ENCODE results near the gene PTPN5. TPM values are rescaled to one million over a fixed set of nuclear protein-coding genes. Genes with fewer than 3 reads are reported as not detected.

Gene PTPN5
- total RNA-seq, 1 donor from 2014 or later = not detected

GRCh38 chr11:18720091-18720807 lies 71.3 kb downstream of the PTPN5 start:
- H3K36me3 ChIP-seq (ENCODE audit: control insufficient read depth in 3 of 3, insufficient read depth in 3 of 3, low read length in 3 of 3) = no peaks in the 10 kb centered on the region
- H3K27ac ChIP-seq (ENCODE audit: low read depth, low read length) = peak overlapping the region; percentile 5
- no peaks in the 10 kb centered on the region for H3K27me3 ChIP-seq (ENCODE audit: control insufficient read depth in 3 of 3, insufficient read depth in 3 of 3, low read length in 3 of 3)
- H3K4me1 ChIP-seq (ENCODE audit: control insufficient read depth in 3 of 3, insufficient read depth in 3 of 3, low read length in 3 of 3) = peaks cover 12 to 21% (median 14%) of the 10 kb centered on the region in 3 donors
- H3K9me3 ChIP-seq (ENCODE audit: control insufficient read depth in 3 of 3, low read length in 3 of 3) = no peaks in the 10 kb centered on the region
- H3K9ac ChIP-seq (ENCODE audit: low read depth in 1 of 3, low read length in 3 of 3) = peak overlapping the region in 2 of 3 donors; percentile 75 to 77
- H3K4me3 ChIP-seq (ENCODE audit: low read length in 3 of 3) = peak overlapping the region; percentile 79 to 81 (median 80)

DNA sequence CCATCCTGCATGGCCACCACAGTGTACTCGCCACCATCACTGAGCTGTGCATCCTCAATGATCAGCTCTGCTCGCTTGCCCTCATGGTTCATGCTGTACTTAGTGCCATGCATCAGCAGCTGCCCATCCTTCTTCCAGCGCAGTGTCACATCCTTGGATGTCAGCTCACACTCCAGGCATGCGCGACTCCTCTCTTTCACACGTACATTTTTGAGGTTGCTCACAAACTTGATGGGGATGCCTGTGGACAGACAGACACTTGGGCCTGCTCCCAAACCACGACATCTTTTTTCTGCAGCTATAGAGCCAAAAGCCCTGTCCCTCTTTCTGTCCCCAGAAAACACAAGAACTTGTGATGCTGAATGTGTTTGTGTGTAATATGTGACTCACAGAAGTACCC lies 76.1 kb downstream of the PTPN5 start:
- no peaks in the 10 kb centered on the region for H3K9me3 ChIP-seq (ENCODE audit: control insufficient read depth in 3 of 3, low read length in 3 of 3)
- no peak overlapping the region for H3K9ac ChIP-seq (ENCODE audit: low read depth in 1 of 3, low read length in 3 of 3)
- no peak overlapping the region for H3K27ac ChIP-seq (ENCODE audit: low read depth, low read length)
- H3K4me3 ChIP-seq (ENCODE audit: low read length in 3 of 3) = no peak overlapping the region
- peaks cover 0 to 5% (median under 1%) of the 10 kb centered on the region in 3 donors for H3K4me1 ChIP-seq (ENCODE audit: control insufficient read depth in 3 of 3, insufficient read depth in 3 of 3, low read length in 3 of 3)
- H3K27me3 ChIP-seq (ENCODE audit: control insufficient read depth in 3 of 3, insufficient read depth in 3 of 3, low read length in 3 of 3) = peaks cover 0 to 1% (median 0%) of the 10 kb centered on the region in 3 donors
- H3K36me3 ChIP-seq (ENCODE audit: control insufficient read depth in 3 of 3, insufficient read depth in 3 of 3, low read length in 3 of 3) = no peaks in the 10 kb centered on the region

DNA sequence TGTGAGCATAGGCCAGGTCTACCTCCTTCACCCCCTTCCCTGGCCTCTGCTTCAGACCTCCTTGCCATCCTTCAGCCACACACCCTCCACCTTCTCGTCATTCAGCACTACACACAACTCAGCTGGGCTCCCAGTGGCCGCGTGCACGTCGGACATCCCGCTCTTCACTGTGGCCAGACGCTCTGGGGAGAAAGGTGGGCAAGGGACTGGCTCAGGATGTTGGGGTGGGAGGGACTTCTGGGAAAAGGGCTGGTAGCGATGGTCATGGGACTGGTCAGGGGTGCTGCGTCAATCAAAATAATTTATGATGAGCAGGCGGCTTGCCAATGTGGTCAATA lies 77.2 kb downstream of the PTPN5 start:
- H3K9ac ChIP-seq (ENCODE audit: low read depth in 1 of 3, low read length in 3 of 3) = no peak overlapping the region
- H3K36me3 ChIP-seq (ENCODE audit: control insufficient read depth in 3 of 3, insufficient read depth in 3 of 3, low read length in 3 of 3) = no peaks in the 10 kb centered on the region
- H3K4me1 ChIP-seq (ENCODE audit: control insufficient read depth in 3 of 3, insufficient read depth in 3 of 3, low read length in 3 of 3) = no peaks in the 10 kb centered on the region
- H3K4me3 ChIP-seq (ENCODE audit: low read length in 3 of 3) = no peak overlapping the region
- peaks cover 0 to 2% (median 0%) of the 10 kb centered on the region in 3 donors for H3K27me3 ChIP-seq (ENCODE audit: control insufficient read depth in 3 of 3, insufficient read depth in 3 of 3, low read length in 3 of 3)
- no peaks in the 10 kb centered on the region for H3K9me3 ChIP-seq (ENCODE audit: control insufficient read depth in 3 of 3, low read length in 3 of 3)
- no peak overlapping the region for H3K27ac ChIP-seq (ENCODE audit: low read depth, low read length)

GRCh38 chr11:18713646-18714442 lies 77.8 kb downstream of the PTPN5 start:
- Histone ChIP-seq H3K9ac (ENCODE audit: low read depth in 1 of 3, low read length in 3 of 3) (no peak overlapping the region), H3K4me1 (ENCODE audit: control insufficient read depth in 3 of 3, insufficient read depth in 3 of 3, low read length in 3 of 3) (no peaks in the 10 kb centered on the region), H3K4me3 (ENCODE audit: low read length in 3 of 3) (no peak overlapping the region), H3K36me3 (ENCODE audit: control insufficient read depth in 3 of 3, insufficient read depth in 3 of 3, low read length in 3 of 3) (no peaks in the 10 kb centered on the region), H3K27ac (ENCODE audit: low read depth, low read length) (no peak overlapping the region), H3K9me3 (ENCODE audit: control insufficient read depth in 3 of 3, low read length in 3 of 3) (no peaks in the 10 kb centered on the region), H3K27me3 (ENCODE audit: control insufficient read depth in 3 of 3, insufficient read depth in 3 of 3, low read length in 3 of 3) (peaks cover 0 to 2% (median 0%) of the 10 kb centered on the region in 3 donors)

DNA sequence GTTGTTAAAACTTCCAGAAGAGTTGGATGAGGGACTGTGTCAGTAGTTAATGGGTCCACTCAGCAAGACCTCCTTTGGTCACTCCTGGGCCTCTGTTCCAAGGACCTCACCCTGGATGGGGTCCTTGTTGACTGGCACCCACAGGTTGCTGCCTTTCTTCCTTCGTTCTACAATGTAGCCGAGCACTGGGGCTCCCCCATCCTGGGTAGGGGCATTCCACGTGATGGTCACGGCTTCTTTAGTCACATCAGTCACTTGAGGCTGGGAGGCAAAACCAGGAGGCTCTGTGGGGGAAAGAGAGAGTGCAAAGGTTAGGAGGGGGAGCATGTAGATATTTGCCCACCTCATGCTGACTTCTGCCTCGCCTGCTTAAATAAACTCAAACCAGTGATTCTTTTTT lies 81.1 kb downstream of the PTPN5 start:
- Histone ChIP-seq H3K27ac (ENCODE audit: low read depth, low read length) (no peak overlapping the region), H3K27me3 (ENCODE audit: control insufficient read depth in 3 of 3, insufficient read depth in 3 of 3, low read length in 3 of 3) (peaks cover 0 to 19% (median 9%) of the 10 kb centered on the region in 3 donors), H3K4me3 (ENCODE audit: low read length in 3 of 3) (no peak overlapping the region), H3K9me3 (ENCODE audit: control insufficient read depth in 3 of 3, low read length in 3 of 3) (no peaks in the 10 kb centered on the region), H3K9ac (ENCODE audit: low read depth in 1 of 3, low read length in 3 of 3) (no peak overlapping the region), H3K36me3 (ENCODE audit: control insufficient read depth in 3 of 3, insufficient read depth in 3 of 3, low read length in 3 of 3) (no peaks in the 10 kb centered on the region), H3K4me1 (ENCODE audit: control insufficient read depth in 3 of 3, insufficient read depth in 3 of 3, low read length in 3 of 3) (peaks cover 8 to 13% (median 13%) of the 10 kb centered on the region in 3 donors)

DNA sequence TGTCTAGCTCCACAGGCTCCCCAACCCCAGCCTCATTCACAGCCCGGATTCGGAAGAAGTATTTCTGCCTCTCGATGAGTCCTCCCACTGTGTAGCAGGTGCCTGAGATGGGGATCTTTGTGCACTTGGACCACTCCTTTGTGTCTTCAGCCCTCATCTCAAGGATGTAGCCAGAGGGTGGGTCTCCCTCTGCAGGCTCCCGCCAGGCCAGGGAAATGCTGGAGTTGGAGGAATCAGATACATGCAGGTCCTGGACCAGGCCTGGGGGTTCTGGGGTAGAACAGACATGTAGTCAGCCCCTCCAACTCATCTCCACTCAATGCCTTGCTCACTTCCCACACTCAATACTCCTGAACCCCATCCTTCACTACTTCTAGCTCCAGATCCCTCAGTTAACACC lies 82.2 kb downstream of the PTPN5 start:
- no peak overlapping the region for H3K4me3 ChIP-seq (ENCODE audit: low read length in 3 of 3)
- H3K27me3 ChIP-seq (ENCODE audit: control insufficient read depth in 3 of 3, insufficient read depth in 3 of 3, low read length in 3 of 3) = peaks cover 0 to 19% (median 9%) of the 10 kb centered on the region in 3 donors
- H3K9ac ChIP-seq (ENCODE audit: low read depth in 1 of 3, low read length in 3 of 3) = no peak overlapping the region
- no peaks in the 10 kb centered on the region for H3K9me3 ChIP-seq (ENCODE audit: control insufficient read depth in 3 of 3, low read length in 3 of 3)
- peaks cover 13 to 24% (median 19%) of the 10 kb centered on the region in 3 donors for H3K4me1 ChIP-seq (ENCODE audit: control insufficient read depth in 3 of 3, insufficient read depth in 3 of 3, low read length in 3 of 3)
- H3K36me3 ChIP-seq (ENCODE audit: control insufficient read depth in 3 of 3, insufficient read depth in 3 of 3, low read length in 3 of 3) = no peaks in the 10 kb centered on the region
- H3K27ac ChIP-seq (ENCODE audit: low read depth, low read length) = no peak overlapping the region

- peaks cover 13 to 26% (median 25%) of the 10 kb centered on the region in 3 donors for H3K4me1 ChIP-seq (ENCODE audit: control insufficient read depth in 3 of 3, insufficient read depth in 3 of 3, low read length in 3 of 3)
- no peak overlapping the region for H3K9ac ChIP-seq (ENCODE audit: low read depth in 1 of 3, low read length in 3 of 3)
- H3K9me3 ChIP-seq (ENCODE audit: control insufficient read depth in 3 of 3, low read length in 3 of 3) = no peaks in the 10 kb centered on the region
- no peak overlapping the region for H3K27ac ChIP-seq (ENCODE audit: low read depth, low read length)
- H3K36me3 ChIP-seq (ENCODE audit: control insufficient read depth in 3 of 3, insufficient read depth in 3 of 3, low read length in 3 of 3) = no peaks in the 10 kb centered on the region
- H3K4me3 ChIP-seq (ENCODE audit: low read length in 3 of 3) = no peak overlapping the region
- peaks cover 0 to 19% (median 9%) of the 10 kb centered on the region in 3 donors for H3K27me3 ChIP-seq (ENCODE audit: control insufficient read depth in 3 of 3, insufficient read depth in 3 of 3, low read length in 3 of 3)
Observed at GRCh38 chr11:18707811-18708340, 83.7 kb downstream of the PTPN5 start.

GRCh38 chr11:18706330-18707243 lies 85.0 kb downstream of the PTPN5 start:
- Histone ChIP-seq H3K9me3 (ENCODE audit: control insufficient read depth in 3 of 3, low read length in 3 of 3) (no peaks in the 10 kb centered on the region), H3K27me3 (ENCODE audit: control insufficient read depth in 3 of 3, insufficient read depth in 3 of 3, low read length in 3 of 3) (peaks cover 0 to 19% (median 9%) of the 10 kb centered on the region in 3 donors), H3K9ac (ENCODE audit: low read depth in 1 of 3, low read length in 3 of 3) (peak overlapping the region; percentile 29 to 82 (median 78)), H3K36me3 (ENCODE audit: control insufficient read depth in 3 of 3, insufficient read depth in 3 of 3, low read length in 3 of 3) (peaks cover 5 to 11% (median 6%) of the 10 kb centered on the region in 3 donors), H3K27ac (ENCODE audit: low read depth, low read length) (peak overlapping the region; percentile 31), H3K4me3 (ENCODE audit: low read length in 3 of 3) (peak overlapping the region; percentile 80 to 85 (median 80)), H3K4me1 (ENCODE audit: control insufficient read depth in 3 of 3, insufficient read depth in 3 of 3, low read length in 3 of 3) (peaks cover 13 to 29% (median 25%) of the 10 kb centered on the region in 3 donors)

DNA sequence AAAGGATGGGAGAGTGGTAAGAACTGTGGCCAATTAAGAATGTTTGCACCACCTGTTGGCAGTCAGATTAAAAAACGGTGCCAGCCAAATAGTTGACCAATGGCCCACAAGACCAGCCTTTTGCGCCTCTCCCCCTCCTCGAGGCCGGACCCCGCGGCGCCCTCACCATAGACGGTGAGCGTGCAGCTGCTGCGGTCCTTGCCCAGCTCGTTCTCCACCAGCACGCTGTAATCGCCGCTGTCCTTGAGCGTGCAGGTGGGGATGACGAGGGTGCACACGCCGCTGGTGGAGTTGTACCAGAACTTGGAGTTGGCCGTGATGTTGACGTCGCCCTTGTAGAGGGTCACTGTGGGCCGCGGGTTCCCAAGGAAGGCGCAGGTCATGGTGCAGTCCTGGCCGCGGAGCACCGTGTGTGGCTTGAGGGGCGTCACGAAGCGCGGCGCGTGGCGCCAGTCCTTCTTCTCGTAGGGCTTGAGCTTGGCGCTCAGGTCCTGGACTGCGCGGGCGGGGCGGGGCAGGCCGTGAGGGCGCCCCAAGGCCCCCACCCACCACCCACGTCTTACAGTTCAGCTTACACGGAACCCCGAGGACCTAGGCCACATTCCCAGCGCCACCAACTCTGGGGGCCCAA lies 85.8 kb downstream of the PTPN5 start:
- Histone ChIP-seq H3K9me3 (ENCODE audit: control insufficient read depth in 3 of 3, low read length in 3 of 3) (no peaks in the 10 kb centered on the region), H3K9ac (ENCODE audit: low read depth in 1 of 3, low read length in 3 of 3) (peak overlapping the region; percentile 51 to 72 (median 63)), H3K27ac (ENCODE audit: low read depth, low read length) (no peak overlapping the region), H3K36me3 (ENCODE audit: control insufficient read depth in 3 of 3, insufficient read depth in 3 of 3, low read length in 3 of 3) (peaks cover 6 to 14% (median 12%) of the 10 kb centered on the region in 3 donors), H3K4me3 (ENCODE audit: low read length in 3 of 3) (peak overlapping the region; percentile 80 to 85 (median 80)), H3K4me1 (ENCODE audit: control insufficient read depth in 3 of 3, insufficient read depth in 3 of 3, low read length in 3 of 3) (peaks cover 13 to 31% (median 27%) of the 10 kb centered on the region in 3 donors), H3K27me3 (ENCODE audit: control insufficient read depth in 3 of 3, insufficient read depth in 3 of 3, low read length in 3 of 3) (peaks cover 0 to 19% (median 9%) of the 10 kb centered on the region in 3 donors)

All from skeletal muscle tissue (tissue), 4 donors.